MM.1S (cell line): Measurements from ENCODE around the gene TNFRSF13B.

ENCODE experiments used
- EZH2 ChIP-seq: fragments of 300-600 bp; sonication (generic); optimal IDR thresholded peaks from 2 replicates; pipeline ENCODE3; 2017; ENCODE audit warnings: low read depth, mild to moderate bottlenecking, antibody characterized with exemption, low read length, mixed read lengths
- EZH2phosphoT487 ChIP-seq: fragments of 300-600 bp; sonication (generic); IDR thresholded peaks from 2 replicates; pipeline ENCODE4 v1.6.1; 2018; ENCODE audit warnings: antibody characterized with exemption, low read length
- TF ChIP-seq, protein P1 (sequence below): fragments of 300-600 bp; sonication (generic); IDR thresholded peaks from 2 replicates; pipeline ENCODE4 v1.5.1; 2016; ENCODE audit warnings: antibody characterized with exemption, low read length, mixed read lengths

DNA sequence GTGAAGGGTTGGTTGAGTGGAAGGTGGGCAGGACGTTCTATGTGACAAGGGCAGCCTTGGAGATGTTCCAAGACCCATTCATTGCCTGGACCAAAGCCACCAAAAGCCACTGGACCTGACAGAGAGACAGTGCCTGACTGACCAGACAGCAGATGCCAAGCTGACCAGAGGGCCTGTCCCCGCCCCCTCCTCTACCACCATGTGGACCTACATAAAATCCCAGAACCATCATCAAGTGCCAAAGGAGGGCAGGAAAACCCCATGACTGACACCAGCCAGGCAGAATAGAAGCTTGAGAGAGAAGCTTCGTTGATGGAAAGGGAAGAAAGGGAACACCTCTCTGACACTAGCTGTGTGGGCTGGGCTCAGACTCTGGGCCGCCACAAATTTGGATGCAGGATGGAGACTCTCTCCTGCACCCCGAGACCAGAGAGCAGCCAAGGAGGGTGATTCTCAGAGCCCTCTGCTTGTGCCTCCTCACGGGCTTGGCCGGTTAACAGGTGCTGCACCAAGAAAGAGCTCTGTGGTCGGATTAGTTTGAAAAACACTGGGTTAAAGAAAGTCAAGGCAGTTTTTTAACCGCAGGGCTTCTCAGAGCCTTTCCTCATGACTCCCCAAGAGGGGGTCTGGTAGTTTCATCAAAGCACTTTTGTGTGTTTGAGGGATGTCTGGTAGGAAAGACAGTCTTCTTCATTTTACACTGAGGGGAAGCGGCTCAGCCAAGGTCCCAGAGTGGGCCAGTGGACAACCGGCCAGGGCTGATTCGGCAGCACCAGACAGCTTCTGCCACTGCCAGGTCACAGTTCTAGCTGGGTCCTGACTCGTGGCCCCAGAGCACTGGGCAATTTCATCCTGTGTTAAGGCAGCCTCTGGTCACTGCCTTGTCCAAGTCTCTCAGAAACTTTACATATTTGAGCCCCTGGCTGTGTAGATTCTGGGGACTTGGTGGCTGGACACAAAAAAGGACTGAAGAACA is 1.7 kb downstream of the TNFRSF13B start:
- TF ChIP-seq, protein P1, sequence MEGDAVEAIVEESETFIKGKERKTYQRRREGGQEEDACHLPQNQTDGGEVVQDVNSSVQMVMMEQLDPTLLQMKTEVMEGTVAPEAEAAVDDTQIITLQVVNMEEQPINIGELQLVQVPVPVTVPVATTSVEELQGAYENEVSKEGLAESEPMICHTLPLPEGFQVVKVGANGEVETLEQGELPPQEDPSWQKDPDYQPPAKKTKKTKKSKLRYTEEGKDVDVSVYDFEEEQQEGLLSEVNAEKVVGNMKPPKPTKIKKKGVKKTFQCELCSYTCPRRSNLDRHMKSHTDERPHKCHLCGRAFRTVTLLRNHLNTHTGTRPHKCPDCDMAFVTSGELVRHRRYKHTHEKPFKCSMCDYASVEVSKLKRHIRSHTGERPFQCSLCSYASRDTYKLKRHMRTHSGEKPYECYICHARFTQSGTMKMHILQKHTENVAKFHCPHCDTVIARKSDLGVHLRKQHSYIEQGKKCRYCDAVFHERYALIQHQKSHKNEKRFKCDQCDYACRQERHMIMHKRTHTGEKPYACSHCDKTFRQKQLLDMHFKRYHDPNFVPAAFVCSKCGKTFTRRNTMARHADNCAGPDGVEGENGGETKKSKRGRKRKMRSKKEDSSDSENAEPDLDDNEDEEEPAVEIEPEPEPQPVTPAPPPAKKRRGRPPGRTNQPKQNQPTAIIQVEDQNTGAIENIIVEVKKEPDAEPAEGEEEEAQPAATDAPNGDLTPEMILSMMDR = no peak
- TF ChIP-seq EZH2 (no peak), EZH2phosphoT487 (no peak)
